Fibroblast of the aortic adventitia (primary cell): Measurements from ENCODE around the gene RASGRP3. TPM values are rescaled to one million over a fixed set of nuclear protein-coding genes. Genes with fewer than 3 reads are reported as not detected.

Experiments
- DNase-seq: peaks from one replicate; pipeline ENCODE4 v3.0.0-alpha.2; 2010; ENCODE audit warnings: low read depth
- H3K4me3 ChIP-seq: 2 replicates; pipeline ENCODE4 v1.5.1; 2011; ENCODE audit warnings: low read depth, mild to moderate bottlenecking, control low read depth, low read length, moderate library complexity
- CTCF ChIP-seq: IDR thresholded peaks from 2 replicates; pipeline ENCODE4 v1.5.1; 2011; ENCODE audit warnings: mild to moderate bottlenecking, low read length, control low read depth, inconsistent platforms; ENCODE audit not compliant: insufficient read depth
- total RNA-seq: library from RNA; depleted of rRNA; stranded (reverse); fragments of >200 nt; gene quantifications from 2 replicates; pipeline ENCODE4 v1.2.3, GENCODE V29; 2012; ENCODE audit warnings: low replicate concordance

Gene RASGRP3
- total RNA-seq, 1 donor = 7.8 TPM

GRCh38 chr2:33497221-33497650 is 20.8 kb downstream of the RASGRP3 start:
- H3K4me3 ChIP-seq = no peak overlapping the region
- peak; percentile 74 for DNase-seq
- TF ChIP-seq CTCF = no peak

GRCh38 chr2:33498291-33498956 is 22.0 kb downstream of the RASGRP3 start:
- no peak for DNase-seq
- no peak for TF ChIP-seq CTCF

GRCh38 chr2:33500177-33500576 is 23.7 kb downstream of the RASGRP3 start:
- H3K4me3 ChIP-seq = no peak overlapping the region
- no peak for DNase-seq

More at GRCh38 chr2:33498291-33498956, 22.0 kb downstream of the RASGRP3 start:
- no peak overlapping the region for H3K4me3 ChIP-seq

GRCh38 chr2:33502025-33502424 is 25.6 kb downstream of the RASGRP3 start:
- no peak for DNase-seq
- TF ChIP-seq CTCF = no peak
- H3K4me3 ChIP-seq = no peak overlapping the region

More at GRCh38 chr2:33500177-33500576, 23.7 kb downstream of the RASGRP3 start:
- TF ChIP-seq CTCF = no peak

GRCh38 chr2:33503002-33503401 is 26.6 kb downstream of the RASGRP3 start:
- TF ChIP-seq CTCF = no peak
- DNase-seq = no peak
- H3K4me3 ChIP-seq = no peak overlapping the region

GRCh38 chr2:33505966-33506365 is 29.5 kb downstream of the RASGRP3 start:
- no peak for TF ChIP-seq CTCF
- DNase-seq = peak; percentile 37
- no peak overlapping the region for H3K4me3 ChIP-seq
